Measurements from ENCODE around the gene ZBTB38. TPM values are rescaled to one million over a fixed set of nuclear protein-coding genes. Genes with fewer than 3 reads are reported as not detected.

The ZBTB38 gene
- total and polyA plus RNA-seq, 2 of the 13 experiments (the other 11 are each of a cell fraction or from before 2014, with no cell fraction given): 26.8 to 51.7 TPM

GRCh38 chr3:141368062-141368924 is at the start of gene ZBTB38 (continued):
- TF ChIP-seq ZNF335 (CRISPR knock-in tag; IDR thresholded peaks at IDR 0.05) (peak; percentile 61; the same call in 1 of the 2 replicates), ZNF781 (CRISPR knock-in tag; IDR thresholded peaks at IDR 0.05; ENCODE audit: borderline replicate concordance, not compliant biosample characterization) (no peak), DPF2 (CRISPR knock-in tag; IDR thresholded peaks at IDR 0.05; ENCODE audit: borderline replicate concordance, low read depth) (no peak; the same call in 1 of the 2 replicates), ZNF101 (CRISPR knock-in tag; IDR thresholded peaks at IDR 0.05; ENCODE audit: borderline replicate concordance, low read depth) (no peak), ZFP90 (CRISPR knock-in tag; IDR thresholded peaks at IDR 0.05; ENCODE audit: borderline replicate concordance) (no peak), KMT2B (CRISPR knock-in tag; IDR thresholded peaks at IDR 0.05) (peak; percentile 76), FOXK1 (CRISPR knock-in tag; IDR thresholded peaks at IDR 0.05; ENCODE audit: borderline replicate concordance, low read depth) (peak; percentile 82; the same call in 1 of the 2 replicates), JDP2 (CRISPR knock-in tag; IDR thresholded peaks at IDR 0.05; ENCODE audit: borderline replicate concordance) (no peak), ZNF138 (CRISPR knock-in tag; IDR thresholded peaks at IDR 0.05; ENCODE audit: low read depth) (no peak), ZNF280D (CRISPR knock-in tag; IDR thresholded peaks at IDR 0.05) (no peak), ELF1 (CRISPR knock-in tag; IDR thresholded peaks at IDR 0.05) (peak; percentile 96), ZNF280B (CRISPR knock-in tag; IDR thresholded peaks at IDR 0.05; ENCODE audit: borderline replicate concordance) (peak; percentile 72; the same call in 1 of the 2 replicates)
- TF ChIP-seq, protein P1, sequence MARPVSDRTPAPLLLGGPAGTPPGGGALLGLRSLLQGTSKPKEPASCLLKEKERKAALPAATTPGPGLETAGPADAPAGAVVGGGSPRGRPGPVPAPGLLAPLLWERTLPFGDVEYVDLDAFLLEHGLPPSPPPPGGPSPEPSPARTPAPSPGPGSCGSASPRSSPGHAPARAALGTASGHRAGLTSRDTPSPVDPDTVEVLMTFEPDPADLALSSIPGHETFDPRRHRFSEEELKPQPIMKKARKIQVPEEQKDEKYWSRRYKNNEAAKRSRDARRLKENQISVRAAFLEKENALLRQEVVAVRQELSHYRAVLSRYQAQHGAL (CRISPR knock-in tag; IDR thresholded peaks at IDR 0.05; ENCODE audit: not compliant biosample characterization): no peak
- TF ChIP-seq, protein P2, sequence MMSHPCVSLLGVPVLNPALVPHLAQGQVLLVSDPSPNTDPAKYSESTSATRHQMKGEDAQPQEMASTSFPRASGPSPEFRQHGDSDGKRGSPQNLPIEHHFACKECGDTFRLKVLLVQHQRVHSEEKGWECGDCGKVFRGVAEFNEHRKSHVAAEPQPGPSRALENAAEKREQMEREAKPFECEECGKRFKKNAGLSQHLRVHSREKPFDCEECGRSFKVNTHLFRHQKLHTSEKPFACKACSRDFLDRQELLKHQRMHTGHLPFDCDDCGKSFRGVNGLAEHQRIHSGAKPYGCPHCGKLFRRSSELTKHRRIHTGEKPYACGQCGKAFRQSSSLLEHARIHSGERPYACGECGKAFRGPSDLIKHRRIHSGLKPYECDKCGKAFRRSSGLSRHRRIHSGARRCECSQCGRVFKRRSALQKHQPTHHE (CRISPR knock-in tag; IDR thresholded peaks at IDR 0.05; ENCODE audit: borderline replicate concordance): peak; percentile 74; the same call in 1 of the 2 replicates
- TF ChIP-seq, protein P3, sequence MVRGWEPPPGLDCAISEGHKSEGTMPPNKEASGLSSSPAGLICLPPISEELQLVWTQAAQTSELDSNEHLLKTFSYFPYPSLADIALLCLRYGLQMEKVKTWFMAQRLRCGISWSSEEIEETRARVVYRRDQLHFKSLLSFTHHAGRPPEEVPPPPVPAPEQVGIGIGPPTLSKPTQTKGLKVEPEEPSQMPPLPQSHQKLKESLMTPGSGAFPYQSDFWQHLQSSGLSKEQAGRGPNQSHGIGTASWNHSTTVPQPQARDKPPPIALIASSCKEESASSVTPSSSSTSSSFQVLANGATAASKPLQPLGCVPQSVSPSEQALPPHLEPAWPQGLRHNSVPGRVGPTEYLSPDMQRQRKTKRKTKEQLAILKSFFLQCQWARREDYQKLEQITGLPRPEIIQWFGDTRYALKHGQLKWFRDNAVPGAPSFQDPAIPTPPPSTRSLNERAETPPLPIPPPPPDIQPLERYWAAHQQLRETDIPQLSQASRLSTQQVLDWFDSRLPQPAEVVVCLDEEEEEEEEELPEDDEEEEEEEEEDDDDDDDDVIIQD (CRISPR knock-in tag; IDR thresholded peaks at IDR 0.05; ENCODE audit: low read depth): peak; percentile 85

Data from HepG2 (cell line).